HG02678 (cell line): ENCODE measurements around the gene ZFAND2A.
"Not testable (repeated sequence)": the region's sequence is repeated elsewhere in the genome, so short reads cannot be mapped to it uniquely, and the experiment has no call there.

Source experiments
- ATAC-seq: cut with Tn5 transposase; IDR thresholded peaks from one replicate; pipeline ENCODE4 v1.9.1; 2021; ENCODE audit warnings: mild to moderate bottlenecking, moderate library complexity; ENCODE audit not compliant: unreplicated experiment

The ZFAND2A gene

DNA sequence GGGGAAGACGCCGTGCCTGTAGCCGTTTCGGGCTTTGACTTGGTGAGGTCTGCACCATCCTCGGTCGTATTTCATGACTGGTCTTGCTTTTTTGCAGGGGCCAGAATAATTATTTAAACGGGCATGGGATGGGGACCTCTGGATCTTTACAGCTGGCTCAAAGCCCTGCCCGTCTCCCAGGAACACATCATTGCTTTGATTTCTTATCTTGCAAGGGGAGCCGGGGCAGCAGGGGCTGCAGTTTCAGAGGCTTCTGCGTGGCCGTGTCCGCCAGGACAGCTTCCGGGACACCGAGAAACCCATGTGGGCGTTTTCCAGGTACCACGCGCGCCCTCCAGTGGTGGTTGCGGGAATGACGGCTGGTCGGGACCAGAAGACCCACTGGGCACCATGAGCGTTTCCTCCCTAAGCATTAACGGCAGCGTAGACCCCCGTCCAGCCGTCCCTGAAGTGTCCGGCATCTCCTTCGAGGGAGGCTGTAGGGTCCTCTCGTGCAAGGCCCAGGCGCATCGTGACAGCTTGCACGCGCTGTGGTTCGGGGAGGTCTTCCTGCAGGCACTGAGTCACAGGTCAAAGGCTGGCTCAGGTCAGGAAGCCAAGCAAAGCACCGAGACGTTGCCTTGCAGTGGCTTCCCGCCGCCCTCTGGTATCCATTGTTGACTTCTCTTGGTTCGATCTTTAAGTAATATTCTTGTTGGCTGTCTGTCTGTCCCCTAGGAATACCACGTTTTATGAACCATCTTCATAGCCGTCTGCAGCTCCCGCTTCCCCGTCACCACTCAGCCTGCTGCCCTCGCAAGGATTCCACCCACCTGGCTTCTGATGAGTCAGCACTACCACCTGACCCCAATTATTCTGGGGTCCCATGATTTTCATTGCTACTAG is 16.2 kb upstream of the ZFAND2A start:
- ATAC-seq: peak; percentile 68

DNA sequence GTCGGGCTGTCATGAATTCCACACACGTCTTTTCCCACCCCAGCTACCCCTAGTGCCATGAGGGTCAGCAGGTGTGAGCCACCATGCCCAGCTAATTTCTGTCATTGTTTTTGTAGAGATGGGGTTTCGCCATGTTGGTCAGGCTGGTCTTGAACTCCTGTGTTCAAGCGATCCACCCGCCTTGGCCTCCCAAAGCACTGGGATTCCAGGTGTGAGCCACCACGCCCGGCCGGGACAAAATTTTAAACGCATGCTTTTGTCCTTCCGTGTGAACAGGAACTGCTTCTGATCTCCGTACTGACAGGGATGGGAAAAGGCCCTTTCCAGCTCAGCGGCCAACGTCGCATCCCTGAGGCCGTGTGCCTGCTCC is 15.6 kb upstream of the ZFAND2A start:
- no peak for ATAC-seq

GRCh38 chr7:1174881-1175596 is 15.0 kb upstream of the ZFAND2A start:
- ATAC-seq: no peak

- ATAC-seq: no peak
These were observed 14.0 kb upstream of the ZFAND2A start for GRCh38 chr7:1174002-1174401.

GRCh38 chr7:1172666-1173523 is 12.9 kb upstream of the ZFAND2A start:
- ATAC-seq: no peak

DNA sequence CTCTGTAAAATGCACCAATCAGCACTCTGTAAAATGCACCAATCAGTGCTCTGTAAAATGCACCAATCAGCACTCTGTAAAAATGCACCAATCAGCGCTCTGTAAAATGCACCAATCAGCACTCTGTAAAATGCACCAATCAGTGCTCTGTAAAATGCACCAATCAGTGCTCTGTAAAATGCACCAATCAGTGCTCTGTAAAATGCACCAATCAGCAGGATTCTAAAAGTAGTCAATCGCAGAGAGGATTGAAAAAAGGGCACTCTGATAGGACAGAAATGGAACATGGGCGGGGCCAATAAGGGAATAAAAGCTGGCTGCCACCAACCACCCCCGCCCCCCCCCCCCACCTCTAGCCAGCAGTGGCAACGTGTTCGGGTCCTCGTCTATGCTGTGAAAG is 11.5 kb upstream of the ZFAND2A start:
- not testable (repeated sequence) for ATAC-seq

- ATAC-seq: no peak
These were observed 10.9 kb upstream of the ZFAND2A start for GRCh38 chr7:1170741-1171501.

GRCh38 chr7:1169409-1170368 is 9.7 kb upstream of the ZFAND2A start:
- ATAC-seq: peak; percentile 77

DNA sequence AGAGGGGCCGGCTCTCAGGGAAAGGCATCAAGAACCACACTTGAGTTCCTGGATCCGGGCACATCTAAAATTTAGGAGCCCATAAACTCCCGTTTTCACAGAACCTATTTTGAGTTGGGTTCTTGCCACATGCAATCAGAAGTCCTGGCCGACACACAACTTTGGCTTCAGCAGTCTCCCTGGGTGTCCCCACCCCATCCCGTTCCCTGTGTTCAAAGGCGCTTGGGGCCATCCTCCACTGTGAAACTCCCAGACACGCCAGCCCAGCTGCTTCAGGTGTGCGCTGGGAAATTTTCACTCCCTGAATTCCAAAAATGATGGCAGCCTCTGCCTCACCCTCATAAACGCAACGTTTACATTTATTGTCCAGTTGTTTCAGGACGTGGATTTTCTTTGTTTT is 8.4 kb upstream of the ZFAND2A start:
- no peak for ATAC-seq

GRCh38 chr7:1164436-1164835 is 4.4 kb upstream of the ZFAND2A start:
- no peak for ATAC-seq

DNA sequence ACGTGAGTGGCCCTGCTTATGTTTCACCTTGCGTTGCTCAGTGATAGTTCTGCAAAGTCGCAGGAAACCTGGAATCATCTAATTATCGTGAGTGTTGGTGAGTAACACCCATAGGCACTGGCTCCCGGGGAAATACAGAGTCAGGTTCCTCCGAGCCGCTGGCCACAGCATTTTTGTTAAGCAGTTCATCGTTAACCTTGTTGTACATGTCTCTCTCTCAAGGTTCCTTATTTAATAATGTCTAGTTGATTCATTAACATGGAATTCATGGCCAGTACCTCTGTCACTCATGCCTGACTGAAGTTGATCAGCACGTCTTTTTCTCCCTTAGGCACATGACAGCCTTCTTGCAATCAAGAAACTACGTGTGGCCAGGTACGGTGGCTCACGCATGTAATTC is 3.1 kb upstream of the ZFAND2A start:
- ATAC-seq: no peak

DNA sequence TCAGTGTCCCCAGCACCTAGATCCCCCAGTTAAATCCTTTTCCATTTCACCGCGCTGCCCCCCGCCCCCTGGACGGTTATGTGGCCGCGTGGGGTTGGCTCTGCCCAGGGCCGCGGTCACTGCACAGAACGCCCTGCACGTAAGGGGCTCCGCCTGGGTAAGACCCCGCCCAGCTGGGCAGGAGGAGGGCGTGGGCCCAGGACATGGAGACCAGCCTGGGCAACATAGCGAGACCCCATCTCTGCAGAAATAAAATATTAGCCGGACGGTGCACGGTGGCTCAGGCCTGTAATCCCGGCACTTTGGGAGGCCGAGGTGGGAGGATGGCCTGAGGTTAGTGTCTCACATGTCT is 650 bp upstream of the ZFAND2A start:
- ATAC-seq: peak; percentile 16

DNA sequence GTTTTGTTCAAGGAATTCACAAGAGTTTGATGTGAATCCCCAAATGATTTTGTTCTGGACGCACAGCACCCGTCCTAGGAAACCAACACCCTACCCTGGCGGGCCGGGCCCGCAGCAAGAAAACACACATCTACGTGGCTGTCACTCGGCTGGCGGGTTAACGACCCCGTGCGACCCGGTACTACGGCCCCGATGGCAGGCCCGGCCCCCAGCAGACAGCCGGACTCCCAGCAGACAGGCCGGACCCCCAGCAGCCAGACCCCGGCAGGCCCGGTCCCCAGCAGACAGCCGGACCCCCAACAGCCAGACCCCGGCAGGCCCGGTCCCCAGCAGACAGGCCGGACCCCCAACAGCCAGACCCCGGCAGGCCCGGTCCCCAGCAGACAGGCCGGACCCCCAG is 765 bp downstream of the ZFAND2A start:
- not testable (repeated sequence) for ATAC-seq

- no peak for ATAC-seq
These were observed 1.5 kb downstream of the ZFAND2A start for GRCh38 chr7:1158203-1159126.

DNA sequence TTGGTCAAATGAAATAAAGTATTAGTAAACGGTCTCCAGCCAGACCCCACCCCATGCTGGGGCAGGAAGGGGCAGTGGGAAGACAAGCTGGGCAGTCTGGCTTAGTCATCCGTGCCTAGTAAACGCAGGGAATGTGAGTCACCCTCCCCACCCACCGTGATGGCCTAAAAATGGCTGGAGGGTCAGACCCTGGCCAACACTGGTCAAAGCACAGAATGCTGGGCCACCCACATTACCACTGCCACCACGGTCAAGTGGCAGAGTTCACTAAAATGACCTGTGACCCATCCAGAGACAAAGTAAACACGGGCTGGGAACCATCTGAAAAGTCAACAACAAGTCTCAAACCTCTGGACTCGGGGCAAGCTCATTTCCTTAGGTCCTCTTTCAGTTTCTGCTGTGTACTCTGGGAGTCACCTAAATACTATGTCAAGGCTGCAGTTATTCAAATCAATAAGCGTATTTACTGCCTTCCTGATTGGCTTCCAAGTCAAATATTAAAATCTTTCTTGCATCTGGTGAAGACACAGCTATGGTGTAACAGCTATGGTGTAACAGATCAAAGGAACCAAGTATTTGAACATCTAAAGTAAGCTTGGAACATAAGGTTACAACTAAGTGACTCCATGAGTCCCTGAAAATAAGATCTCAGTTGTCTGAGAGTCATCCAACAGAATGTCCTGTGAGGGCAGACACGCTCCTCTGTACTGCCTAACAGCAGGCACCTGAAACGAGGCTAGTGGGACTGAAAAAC is 3.0 kb downstream of the ZFAND2A start:
- ATAC-seq: no peak

- ATAC-seq: not testable (repeated sequence)
These were observed 3.9 kb downstream of the ZFAND2A start for GRCh38 chr7:1155818-1156781.
